H1 (cell line): ENCODE data around the gene CNDP1. TPM values are rescaled to one million over a fixed set of nuclear protein-coding genes. Genes with fewer than 3 reads are reported as not detected.

ENCODE experiments used
- ATF2 ChIP-seq: IDR thresholded peaks from 2 replicates; pipeline ENCODE4 v1.6.1; 2012; ENCODE audit warnings: low read length, inconsistent platforms
- HDAC2 ChIP-seq, 2 experiments: fragments of 300-600 bp in 1 of 2; sonication (generic) in 1 of 2; IDR thresholded peaks; 2 replicates each; pipeline ENCODE4 v1.6.1; 2011 to 2012; ENCODE audit warnings: low read depth in 2 of 2, low read length in 2 of 2, mild to moderate bottlenecking in 2 of 2, moderate library complexity in 2 of 2, borderline replicate concordance in 1 of 2, inconsistent platforms in 1 of 2
- polyA plus RNA-seq, 7 experiments: library from polyadenylated mRNA; depleted of rRNA in 3 of 7; stranded (reverse) in 5 of 7; unstranded in 2 of 7; fragments of >200 nt in 5 of 7; fragments of 200-250 nt in 2 of 7; gene quantifications; 1 replicate in 5 of 7; 2 replicates in 1 of 7; 4 replicates in 1 of 7; pipeline versions ENCODE4 v1.2.1 to v1.2.3, GENCODE V29; 2011 to 2013; ENCODE audit warnings: missing spikeins in 2 of 7, mixed read lengths in 2 of 7
- total RNA-seq: library from RNA; stranded (reverse); fragmentation: NEBNext Ultra II Directional; extraction: Animal tissue kit (Norgen Biotek cat#: 25700); gene quantifications from 2 replicates; pipeline ENCODE4 v1.2.1, GENCODE V29; 2021

CNDP1 gene
- total and polyA plus RNA-seq, 2 of the 8 experiments (the other 6 are each of a cell fraction or from before 2014, with no cell fraction given): 0.09 TPM; not detected in 1

- TF ChIP-seq HDAC2 (IDR thresholded peaks at IDR 0.05; ENCODE audit: borderline replicate concordance in 1 of 2, low read depth in 2 of 2, low read length in 2 of 2) (no peak), ATF2 (no peak)
Measured at GRCh38 chr18:74613381-74613780, 79.1 kb downstream of the CNDP1 start (continued).
